GM12892 (cell line): ENCODE results near the gene TNS1.

Experiments
- POLR2A ChIP-seq: IDR thresholded peaks from 2 replicates; pipeline ENCODE4 v1.6.1; 2011; ENCODE audit warnings: low read depth, low read length, control low read depth
- POLR2AphosphoS5 ChIP-seq: IDR thresholded peaks from 2 replicates; pipeline ENCODE4 v1.6.1; 2011; ENCODE audit warnings: low read depth, low read length, control low read depth

DNA sequence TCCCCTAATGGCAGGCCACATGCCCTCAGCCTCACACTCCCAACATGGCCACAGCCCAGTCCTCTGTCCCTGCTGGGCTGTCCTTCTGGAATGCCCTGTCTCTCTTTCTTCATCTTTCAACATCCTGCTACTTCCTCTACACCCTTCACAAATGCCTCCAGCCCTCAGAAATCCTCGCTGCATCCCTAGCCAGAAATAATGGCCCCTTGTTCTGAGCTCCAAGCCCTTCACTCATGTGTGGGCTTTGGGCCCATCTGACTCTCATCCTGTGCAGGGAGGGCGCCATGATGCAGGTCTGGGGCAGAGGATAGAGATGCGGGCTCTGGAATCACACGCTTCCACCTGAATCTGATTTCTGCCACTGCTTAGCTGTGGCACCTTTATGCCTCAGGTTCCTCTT is 181.9 kb downstream of the TNS1 start:
- TF ChIP-seq POLR2AphosphoS5, result no peak
- TF ChIP-seq POLR2A, result no peak
